Activated CD4-positive, alpha-beta memory T cell treated with anti-CD3 and anti-CD28 coated beads, Interleukin-2, amount 10 ng/mL, durations not matched to agents 7 days and 5 days (primary cell): ENCODE data around the gene SPCS1. TPM values are rescaled to one million over a fixed set of nuclear protein-coding genes. Genes with fewer than 3 reads are reported as not detected.
"Not testable (repeated sequence)": the region's sequence is repeated elsewhere in the genome, so short reads cannot be mapped to it uniquely, and the experiment has no call there.

Experiments
- CTCF ChIA-PET: fragments of 350-600 bp; sonication (Branson Sonifier 250); formaldehyde crosslinking; loops from one replicate; lab custom pipeline; 2021; ENCODE audit warnings: antibody characterized with exemption, inconsistent platforms; lab: Charles Lee
- POLR2A ChIA-PET: fragments of 350-600 bp; sonication (Branson Sonifier 250); formaldehyde crosslinking; loops from one replicate; lab custom pipeline; 2021; ENCODE audit warnings: antibody characterized with exemption; lab: Charles Lee
- DNase-seq: peaks from one replicate; pipeline ENCODE4 v3.0.0-alpha.2; 2020
- H3K27ac Mint-ChIP-seq: one replicate; pipeline ENCODE4 v1.8.0; 2021; ENCODE audit warnings: mild to moderate bottlenecking, mixed read lengths
- H3K27me3 Mint-ChIP-seq: one replicate; pipeline ENCODE4 v1.8.0; 2021; ENCODE audit warnings: mixed read lengths
- H3K36me3 Mint-ChIP-seq: one replicate; pipeline ENCODE4 v1.8.0; 2021; ENCODE audit warnings: low read depth, mixed read lengths
- H3K4me1 Mint-ChIP-seq: one replicate; pipeline ENCODE4 v1.8.0; 2021; ENCODE audit warnings: mixed read lengths
- H3K4me3 Mint-ChIP-seq: one replicate; pipeline ENCODE4 v1.8.0; 2021; ENCODE audit warnings: mild to moderate bottlenecking, mixed read lengths
- H3K9me3 Mint-ChIP-seq: one replicate; pipeline ENCODE4 v1.8.0; 2021; ENCODE audit warnings: mixed read lengths
- total RNA-seq, 2 experiments: library from RNA; stranded (reverse); gene quantifications; one replicate each; pipeline ENCODE4 v1.2.3, GENCODE V29; 2021

Gene SPCS1
- total RNA-seq, 2 experiments from 2014 or later = 107 to 108 TPM

DNA sequence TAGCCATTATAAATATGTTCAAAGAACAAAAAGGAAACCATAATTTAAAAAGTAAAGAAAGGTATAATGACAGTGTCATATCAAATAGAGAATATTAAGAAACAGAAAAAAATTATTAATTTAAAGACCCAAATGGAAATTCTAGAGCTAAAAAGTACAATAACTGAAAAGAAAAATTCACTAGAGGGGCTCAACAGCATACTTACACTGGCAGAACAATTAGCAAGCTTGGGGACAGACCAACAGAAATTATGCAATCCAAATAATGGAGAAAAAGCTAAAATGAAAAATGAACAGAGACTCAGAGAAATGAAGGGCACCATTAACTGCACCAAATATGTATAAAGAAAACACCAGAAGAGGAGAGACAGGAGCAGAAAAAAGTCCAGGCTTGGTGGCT lies 13.7 kb downstream of the SPCS1 start:
- ChIA-PET POLR2A (interaction anchor here (1.1 to 2.3 kb wide), 3 partner anchors 8 to 410 kb away, joined by 3 to 15 read pairs (median 3); partner anchors contain the start of genes GLT8D1, RFT1 and SPCS1), CTCF (interaction anchor here (0.6 to 1.9 kb wide), 2 partner anchors 21 to 33 kb away, joined by 4 to 5 read pairs; no protein-coding TSS in a partner anchor)
- Mint-ChIP-seq H3K27me3 (no peaks in the 10 kb centered on the region), H3K4me1 (peaks cover 23% of the 10 kb centered on the region), H3K27ac (no peak overlapping the region), H3K9me3 (peaks cover 2% of the 10 kb centered on the region), H3K36me3 (peaks cover 12% of the 10 kb centered on the region), H3K4me3 (no peak overlapping the region)
- no peak for DNase-seq

GRCh38 chr3:52721002-52721729 lies 15.3 kb downstream of the SPCS1 start:
- ChIA-PET POLR2A (interaction anchor here (1.1 to 2.3 kb wide), 4 partner anchors 9 to 14 kb away, joined by 3 to 15 read pairs (median 4); partner anchors contain the start of genes GLT8D1 and SPCS1), CTCF (interaction anchor here (1.9 kb wide), 1 partner anchor 20 kb away, joined by 5 read pairs; no protein-coding TSS in a partner anchor)
- peak; percentile 27 for DNase-seq
- peaks cover 23% of the 10 kb centered on the region for H3K4me1 Mint-ChIP-seq
- H3K36me3 Mint-ChIP-seq = peaks cover 12% of the 10 kb centered on the region
- no peaks in the 10 kb centered on the region for H3K27me3 Mint-ChIP-seq
- no peak overlapping the region for H3K4me3 Mint-ChIP-seq
- H3K27ac Mint-ChIP-seq = peak overlapping the region; percentile 77
- H3K9me3 Mint-ChIP-seq = peaks cover 2% of the 10 kb centered on the region

- Mint-ChIP-seq H3K9me3 (peaks cover 2% of the 10 kb centered on the region), H3K4me3 (no peak overlapping the region), H3K27ac (no peak overlapping the region), H3K36me3 (peaks cover 9% of the 10 kb centered on the region), H3K4me1 (peaks cover 23% of the 10 kb centered on the region), H3K27me3 (no peaks in the 10 kb centered on the region)
- POLR2A ChIA-PET = interaction anchor here (1.4 to 2.3 kb wide), 3 partner anchors 9 to 15 kb away, joined by 3 to 15 read pairs (median 4); partner anchors contain the start of genes GLT8D1 and SPCS1
- CTCF ChIA-PET = interaction anchor here (0.6 kb wide), 1 partner anchor 8 kb away, joined by 3 read pairs; no protein-coding TSS in a partner anchor
- no peak for DNase-seq
These were observed 15.8 kb downstream of the SPCS1 start for GRCh38 chr3:52721730-52722008.

GRCh38 chr3:52722491-52722890 lies 16.6 kb downstream of the SPCS1 start:
- POLR2A ChIA-PET = no interaction called here
- peaks cover 23% of the 10 kb centered on the region for H3K4me1 Mint-ChIP-seq
- no peak overlapping the region for H3K27ac Mint-ChIP-seq
- DNase-seq = no peak
- CTCF ChIA-PET = no interaction called here
- no peak overlapping the region for H3K4me3 Mint-ChIP-seq
- H3K36me3 Mint-ChIP-seq = peaks cover 10% of the 10 kb centered on the region
- H3K27me3 Mint-ChIP-seq = no peaks in the 10 kb centered on the region
- H3K9me3 Mint-ChIP-seq = peaks cover 2% of the 10 kb centered on the region

GRCh38 chr3:52723935-52724334 lies 18.0 kb downstream of the SPCS1 start:
- Mint-ChIP-seq H3K4me3 (no peak overlapping the region), H3K9me3 (peaks cover 8% of the 10 kb centered on the region), H3K36me3 (peaks cover 15% of the 10 kb centered on the region), H3K4me1 (peaks cover 23% of the 10 kb centered on the region), H3K27me3 (no peaks in the 10 kb centered on the region), H3K27ac (no peak overlapping the region)
- DNase-seq = no peak
- POLR2A ChIA-PET = no interaction called here
- CTCF ChIA-PET = no interaction called here

GRCh38 chr3:52724511-52724910 lies 18.6 kb downstream of the SPCS1 start:
- ChIA-PET POLR2A (no interaction called here), CTCF (no interaction called here)
- H3K4me1 Mint-ChIP-seq = peaks cover 23% of the 10 kb centered on the region
- no peak for DNase-seq
- H3K4me3 Mint-ChIP-seq = no peak overlapping the region
- peaks cover 10% of the 10 kb centered on the region for H3K9me3 Mint-ChIP-seq
- H3K27ac Mint-ChIP-seq = no peak overlapping the region
- H3K27me3 Mint-ChIP-seq = no peaks in the 10 kb centered on the region
- peaks cover 15% of the 10 kb centered on the region for H3K36me3 Mint-ChIP-seq

GRCh38 chr3:52728753-52729152 lies 22.8 kb downstream of the SPCS1 start:
- DNase-seq, H3K27me3 Mint-ChIP-seq, H3K27ac Mint-ChIP-seq, H3K4me3 Mint-ChIP-seq, CTCF ChIA-PET, H3K4me1 Mint-ChIP-seq: not testable (repeated sequence)
- POLR2A ChIA-PET = interaction anchor here (1.2 to 1.4 kb wide), 2 partner anchors 10 to 15 kb away, joined by 3 read pairs; no protein-coding TSS in a partner anchor
- H3K36me3 Mint-ChIP-seq = peaks cover 49% of the 10 kb centered on the region
- H3K9me3 Mint-ChIP-seq = peaks cover 42% of the 10 kb centered on the region

DNA sequence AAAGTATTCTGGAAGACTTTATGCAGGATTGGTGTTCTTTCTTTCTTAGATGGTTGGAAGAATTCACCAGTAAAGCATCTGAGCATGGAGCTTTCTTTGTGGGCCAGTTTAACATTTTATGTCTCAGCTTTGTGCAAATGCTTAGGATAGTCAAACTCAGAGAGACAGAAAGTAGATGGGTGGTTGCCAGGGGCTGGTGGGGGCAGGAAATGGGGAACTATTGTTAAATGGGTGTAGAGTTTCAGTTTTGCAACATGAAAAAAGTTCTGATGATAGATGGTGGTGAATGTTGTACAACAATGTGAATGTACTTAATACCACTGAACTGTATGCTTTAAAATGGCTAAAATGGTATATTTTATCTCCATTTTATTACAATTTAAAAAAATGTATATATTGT lies 24.8 kb downstream of the SPCS1 start:
- Mint-ChIP-seq H3K9me3 (peaks cover 48% of the 10 kb centered on the region), H3K27me3 (no peaks in the 10 kb centered on the region), H3K4me1 (peaks cover 7% of the 10 kb centered on the region), H3K4me3 (no peak overlapping the region), H3K27ac (peak overlapping the region; percentile 19), H3K36me3 (peaks cover 65% of the 10 kb centered on the region)
- ChIA-PET CTCF (no interaction called here), POLR2A (interaction anchor here (1.3 kb wide), 1 partner anchor 10 kb away, joined by 4 read pairs; no protein-coding TSS in a partner anchor)
- DNase-seq = no peak

GRCh38 chr3:52731590-52731989 lies 25.7 kb downstream of the SPCS1 start:
- H3K4me3 Mint-ChIP-seq = no peak overlapping the region
- no peak overlapping the region for H3K27ac Mint-ChIP-seq
- H3K4me1 Mint-ChIP-seq = peaks cover 7% of the 10 kb centered on the region
- ChIA-PET POLR2A (interaction anchor here (1.3 kb wide), 1 partner anchor 11 kb away, joined by 4 read pairs; no protein-coding TSS in a partner anchor), CTCF (interaction anchor here (0.6 kb wide), 1 partner anchor 69 kb away, joined by 4 read pairs; no protein-coding TSS in a partner anchor)
- no peaks in the 10 kb centered on the region for H3K27me3 Mint-ChIP-seq
- H3K9me3 Mint-ChIP-seq = peaks cover 48% of the 10 kb centered on the region
- peaks cover 70% of the 10 kb centered on the region for H3K36me3 Mint-ChIP-seq
- no peak for DNase-seq

DNA sequence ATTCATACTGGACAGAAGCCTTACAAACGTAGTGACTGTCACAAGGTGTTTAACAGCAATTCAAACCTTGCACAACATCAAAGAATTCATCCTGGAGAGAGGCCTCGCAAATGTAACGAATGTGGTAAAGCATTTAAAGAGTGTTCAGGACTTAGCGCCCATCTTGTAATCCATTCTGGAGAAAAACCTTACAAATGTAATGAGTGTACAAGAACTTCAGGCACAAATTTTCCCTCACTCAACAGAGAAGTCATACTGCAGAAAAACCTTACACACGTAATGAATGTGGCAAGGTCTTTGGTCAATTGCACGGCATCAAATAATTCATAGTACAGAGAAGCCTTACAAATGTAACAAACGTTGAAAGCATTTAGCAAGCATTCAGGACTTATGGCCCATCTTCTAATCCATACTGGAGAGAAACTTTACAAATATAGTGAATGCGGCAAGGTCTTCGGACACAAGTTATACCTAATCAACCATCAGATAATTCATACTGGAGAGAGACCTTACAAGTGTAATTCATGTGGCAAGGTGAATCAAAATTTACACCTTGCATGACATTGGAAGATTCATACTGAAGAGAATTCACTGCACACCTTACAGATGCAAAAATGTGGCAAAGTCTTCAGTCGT lies 27.5 kb downstream of the SPCS1 start:
- no peak for DNase-seq
- H3K9me3 Mint-ChIP-seq = peaks cover 47% of the 10 kb centered on the region
- H3K27ac Mint-ChIP-seq = no peak overlapping the region
- ChIA-PET POLR2A (no interaction called here), CTCF (no interaction called here)
- peaks cover 70% of the 10 kb centered on the region for H3K36me3 Mint-ChIP-seq
- no peak overlapping the region for H3K4me3 Mint-ChIP-seq
- no peaks in the 10 kb centered on the region for H3K27me3 Mint-ChIP-seq
- H3K4me1 Mint-ChIP-seq = peaks cover 7% of the 10 kb centered on the region

DNA sequence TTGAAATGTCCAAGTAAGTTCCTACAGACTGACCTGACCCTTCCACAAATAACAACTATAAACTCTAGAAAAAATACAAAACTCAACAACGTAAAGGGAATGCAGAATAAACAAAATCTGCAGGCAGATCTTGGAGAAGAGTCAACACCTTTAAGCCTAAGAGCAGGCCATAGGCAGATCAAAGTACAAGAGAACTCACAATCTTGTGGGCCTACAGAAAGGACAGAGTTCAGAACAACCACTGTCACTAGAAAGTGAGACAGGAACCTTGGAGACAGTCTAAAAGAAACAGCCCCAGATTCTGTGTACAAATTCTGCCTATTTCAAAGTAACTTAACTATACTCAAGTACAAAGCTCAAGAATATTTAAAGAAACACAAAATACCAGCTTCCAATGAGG lies 33.8 kb downstream of the SPCS1 start:
- Mint-ChIP-seq H3K36me3 (peaks cover 33% of the 10 kb centered on the region), H3K27ac (no peak overlapping the region), H3K4me1 (no peaks in the 10 kb centered on the region), H3K4me3 (no peak overlapping the region), H3K27me3 (no peaks in the 10 kb centered on the region), H3K9me3 (peaks cover 4% of the 10 kb centered on the region)
- CTCF ChIA-PET = no interaction called here
- POLR2A ChIA-PET = interaction anchor here (1.1 kb wide), 1 partner anchor 305 kb away, joined by 4 read pairs; no protein-coding TSS in a partner anchor
- DNase-seq = no peak

DNA sequence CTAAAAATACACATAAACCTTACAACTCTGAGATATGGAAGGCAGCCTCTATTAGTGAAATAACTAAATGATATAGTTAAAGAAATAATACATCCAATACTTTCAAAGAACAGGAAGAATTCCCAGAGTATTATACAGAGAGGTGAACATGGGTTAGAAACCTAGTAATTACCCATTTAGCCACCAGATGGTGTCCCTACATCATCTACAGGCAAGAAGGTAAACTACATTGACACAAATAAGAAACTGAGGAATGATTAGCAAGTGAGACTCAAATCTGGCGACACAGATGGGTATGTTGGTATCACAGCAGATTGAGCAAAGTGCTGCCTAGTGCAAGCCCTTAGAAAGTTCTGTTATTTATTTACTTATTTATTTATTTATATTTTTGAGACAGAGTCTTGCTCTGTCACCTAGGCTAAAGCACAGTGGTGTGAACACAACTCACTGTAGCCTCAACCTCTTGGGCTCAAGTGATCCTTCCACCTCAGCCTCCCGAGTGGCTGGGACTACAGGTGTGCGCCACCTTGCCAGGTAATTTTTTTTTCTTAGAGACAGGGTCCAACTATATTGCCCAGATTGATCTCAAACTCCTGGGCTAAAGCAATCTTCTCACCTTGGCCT lies 36.6 kb downstream of the SPCS1 start:
- Mint-ChIP-seq H3K4me1 (no peaks in the 10 kb centered on the region), H3K27ac (no peak overlapping the region), H3K4me3 (no peak overlapping the region), H3K36me3 (peaks cover 27% of the 10 kb centered on the region), H3K9me3 (no peaks in the 10 kb centered on the region), H3K27me3 (no peaks in the 10 kb centered on the region)
- ChIA-PET POLR2A (no interaction called here), CTCF (interaction anchor here (0.6 to 1.6 kb wide), 6 partner anchors 41 to 368 kb away, joined by 3 to 6 read pairs (median 3); no protein-coding TSS in a partner anchor)
- no peak for DNase-seq
